ENCODE data around the gene CYP27A1. TPM values are rescaled to one million over a fixed set of nuclear protein-coding genes. Genes with fewer than 3 reads are reported as not detected.

Gene CYP27A1
- total RNA-seq, 3 donors from 2014 or later: 0.14 to 0.26 (median 0.15) TPM

DNA sequence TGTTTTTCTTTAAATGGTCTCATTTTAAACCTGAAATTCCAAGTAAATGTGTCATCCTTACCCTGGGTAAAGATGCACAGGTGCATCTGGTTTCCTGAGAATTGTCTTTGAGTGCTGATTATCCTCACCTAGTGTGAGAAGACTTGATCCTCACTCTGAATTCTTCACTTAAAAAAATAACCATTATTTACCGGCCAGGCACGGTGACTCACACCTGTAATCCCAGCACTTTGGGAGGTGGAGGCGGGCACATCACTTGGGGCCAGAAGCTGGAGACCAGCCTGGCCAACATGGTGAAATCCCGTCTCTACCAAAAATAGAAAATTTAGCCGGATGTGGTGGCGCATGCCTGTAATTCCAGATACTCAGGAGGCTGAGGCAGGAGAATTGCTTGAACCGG is 67.8 kb downstream of the CYP27A1 start:
- ATAC-seq (no peak), DNase-seq (no peak)
- Mint-ChIP-seq H3K4me1 (ENCODE audit: low read depth) (peaks cover 2% of the 10 kb centered on the region), H3K4me3 (no peak overlapping the region), H3K9me3 (no peaks in the 10 kb centered on the region), H3K27me3 (ENCODE audit: low read depth) (peaks cover 37% of the 10 kb centered on the region), H3K36me3 (ENCODE audit: insufficient read depth) (no peaks in the 10 kb centered on the region)

DNA sequence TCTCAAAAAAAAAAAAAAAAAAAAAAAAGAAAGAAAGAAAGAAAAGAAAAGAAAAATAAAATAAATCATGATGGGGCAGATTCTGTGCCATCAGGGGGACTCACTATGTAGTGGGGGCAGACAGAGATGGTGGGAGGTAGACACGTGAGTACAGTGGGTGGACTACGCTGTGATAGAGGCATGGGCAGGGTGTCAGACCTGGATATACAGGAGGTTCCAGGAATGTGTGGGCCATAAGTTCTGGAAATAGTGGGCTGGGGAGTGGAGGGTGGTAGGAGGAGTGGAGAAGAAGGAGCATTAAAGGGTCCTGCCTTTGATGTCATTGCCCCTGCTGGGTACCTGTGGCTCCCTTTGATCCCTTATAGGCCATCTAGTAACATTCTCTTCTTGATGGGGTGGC is 68.8 kb downstream of the CYP27A1 start:
- DNase-seq: no peak
- Mint-ChIP-seq H3K4me1 (ENCODE audit: low read depth) (peaks cover 2% of the 10 kb centered on the region), H3K36me3 (ENCODE audit: insufficient read depth) (no peaks in the 10 kb centered on the region), H3K27me3 (ENCODE audit: low read depth) (peaks cover 46% of the 10 kb centered on the region), H3K4me3 (no peak overlapping the region), H3K9me3 (no peaks in the 10 kb centered on the region)
- no peak for ATAC-seq

DNA sequence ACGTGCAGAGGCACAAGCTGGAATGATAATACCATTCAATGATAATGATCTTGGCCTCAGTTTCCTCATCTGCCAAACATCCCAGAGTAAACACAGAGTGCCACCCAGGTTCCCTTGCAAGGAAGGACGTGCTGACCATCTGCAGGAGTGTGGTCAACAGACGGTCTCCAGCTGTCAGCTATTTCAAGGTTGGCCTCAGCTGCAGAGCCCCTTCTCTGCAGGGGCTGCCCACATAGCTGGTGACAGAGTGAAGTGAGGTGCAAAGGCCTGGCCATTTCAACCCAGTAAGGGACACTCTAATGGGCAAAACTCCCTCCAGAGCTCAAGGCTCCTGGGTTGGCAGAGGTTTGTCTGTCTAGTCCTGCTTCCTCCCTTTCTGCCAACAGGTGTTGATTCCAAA is 69.3 kb downstream of the CYP27A1 start:
- Mint-ChIP-seq H3K36me3 (ENCODE audit: insufficient read depth) (no peaks in the 10 kb centered on the region), H3K27me3 (ENCODE audit: low read depth) (peaks cover 50% of the 10 kb centered on the region), H3K9me3 (no peaks in the 10 kb centered on the region), H3K4me3 (no peak overlapping the region), H3K4me1 (ENCODE audit: low read depth) (peaks cover 2% of the 10 kb centered on the region)
- ATAC-seq (no peak), DNase-seq (no peak)

DNA sequence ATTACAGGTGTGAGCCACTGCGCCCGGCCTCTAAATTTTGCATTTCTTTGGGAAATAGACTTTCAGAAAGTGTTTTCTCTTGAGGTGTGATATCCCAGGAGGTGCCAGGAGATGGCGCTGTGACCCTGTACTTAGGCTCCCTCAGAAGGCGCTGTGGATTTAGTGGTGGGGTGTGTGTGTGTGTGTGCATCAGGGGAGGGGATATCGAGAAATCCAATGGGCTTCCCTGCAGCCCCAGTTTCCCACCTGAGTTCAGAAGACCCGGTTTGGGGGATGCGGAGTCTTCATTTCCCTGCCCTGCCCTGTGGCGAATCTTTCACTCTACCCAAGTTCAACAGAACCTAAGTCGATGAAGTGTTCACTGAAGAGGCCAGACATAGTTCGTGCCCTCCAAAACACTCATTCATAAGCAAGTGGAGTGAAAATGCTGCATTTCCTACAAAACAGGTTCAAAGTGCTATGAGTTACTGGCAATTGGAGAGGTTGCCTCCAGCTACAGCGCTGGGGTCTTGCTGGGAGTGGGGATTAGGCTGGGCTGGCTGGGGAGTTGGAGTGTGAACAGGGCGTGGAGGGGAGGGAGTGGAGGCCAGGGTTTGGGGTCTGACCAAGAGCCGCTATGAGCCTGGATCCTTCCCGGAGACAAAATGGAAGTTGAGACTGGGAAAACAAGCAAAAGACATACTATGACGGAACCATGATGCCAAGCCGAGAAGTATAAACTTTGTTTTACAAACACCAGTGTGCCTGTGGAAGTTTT is 71.1 kb downstream of the CYP27A1 start:
- Mint-ChIP-seq H3K9me3 (no peaks in the 10 kb centered on the region), H3K4me1 (ENCODE audit: low read depth) (no peaks in the 10 kb centered on the region), H3K4me3 (no peak overlapping the region), H3K36me3 (ENCODE audit: insufficient read depth) (no peaks in the 10 kb centered on the region), H3K27me3 (ENCODE audit: low read depth) (peaks cover 66% of the 10 kb centered on the region)
- DNase-seq (peak; percentile 62), ATAC-seq (peak; percentile 58 to 76)

GRCh38 chr2:218853766-218854165 is 71.8 kb downstream of the CYP27A1 start:
- H3K9me3 Mint-ChIP-seq: no peaks in the 10 kb centered on the region
- ATAC-seq: no peak
- DNase-seq: no peak
- H3K27me3 Mint-ChIP-seq (ENCODE audit: low read depth): peaks cover 73% of the 10 kb centered on the region
- no peak overlapping the region for H3K4me3 Mint-ChIP-seq
- no peaks in the 10 kb centered on the region for H3K36me3 Mint-ChIP-seq (ENCODE audit: insufficient read depth)
- no peaks in the 10 kb centered on the region for H3K4me1 Mint-ChIP-seq (ENCODE audit: low read depth)

DNA sequence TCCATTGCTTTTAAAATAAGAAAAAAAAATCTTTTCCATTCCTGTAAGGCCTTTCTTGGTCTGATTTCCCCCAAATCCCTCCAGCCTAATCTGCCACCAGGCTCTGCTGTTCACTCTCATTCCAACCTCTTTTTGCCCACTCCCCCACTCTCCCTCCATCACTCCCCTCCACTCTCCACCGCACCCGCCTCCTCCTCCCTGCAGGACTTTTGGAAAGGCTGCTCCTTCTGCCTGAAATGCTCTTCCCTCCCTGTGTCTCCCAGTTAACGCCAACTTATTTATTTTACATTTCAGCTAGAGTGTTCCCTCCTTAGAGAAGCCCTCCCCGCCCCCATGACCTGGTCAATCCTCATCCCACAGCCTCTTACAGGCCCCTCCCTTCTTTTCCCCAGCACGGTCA is 72.9 kb downstream of the CYP27A1 start:
- Mint-ChIP-seq H3K27me3 (ENCODE audit: low read depth) (peaks cover 76% of the 10 kb centered on the region), H3K9me3 (no peaks in the 10 kb centered on the region), H3K36me3 (ENCODE audit: insufficient read depth) (no peaks in the 10 kb centered on the region), H3K4me1 (ENCODE audit: low read depth) (peaks cover 4% of the 10 kb centered on the region), H3K4me3 (no peak overlapping the region)
- DNase-seq (no peak), ATAC-seq (no peak)

DNA sequence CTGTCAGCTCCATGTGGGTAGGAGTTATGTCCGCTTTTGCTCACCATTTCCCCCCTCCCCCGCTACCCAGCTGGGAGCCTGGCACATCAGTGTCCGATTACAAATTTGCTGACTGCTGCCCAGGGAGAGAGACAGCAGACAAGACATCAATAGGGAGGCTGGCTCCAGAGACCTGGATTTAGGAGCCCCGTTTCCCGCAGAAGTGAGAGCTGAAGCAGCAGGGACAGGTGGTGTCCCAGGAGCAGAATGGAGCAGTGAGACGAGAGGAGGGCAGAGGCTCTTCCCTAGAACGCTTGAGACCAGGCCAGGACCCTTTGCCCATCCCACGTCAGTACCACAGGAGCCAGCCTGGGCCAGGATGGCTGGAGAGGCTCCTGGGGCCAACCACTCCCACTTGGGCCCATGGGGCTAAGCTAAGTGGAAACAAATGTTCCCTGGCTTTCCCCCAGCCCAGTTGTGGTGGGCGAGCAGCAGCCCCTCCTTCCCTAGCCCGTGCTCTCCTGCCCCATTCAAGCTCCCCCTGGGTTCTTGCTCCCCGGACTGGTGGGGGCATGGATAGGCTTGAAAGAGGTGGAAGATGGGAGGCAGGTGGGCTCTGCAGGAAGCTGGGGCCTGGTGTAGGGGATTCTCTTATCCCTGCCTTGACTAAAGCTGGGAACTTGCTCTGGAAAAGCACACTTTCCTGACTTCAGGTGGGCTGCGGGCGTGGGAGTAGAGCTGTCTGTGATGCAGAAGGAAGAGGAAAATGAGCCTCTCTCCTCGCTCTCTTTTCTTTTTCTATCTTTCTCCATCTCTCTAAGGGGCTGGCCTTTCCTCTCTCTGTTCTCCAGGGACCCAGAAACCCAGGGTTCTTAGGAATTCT is 73.6 kb downstream of the CYP27A1 start:
- H3K27me3 Mint-ChIP-seq (ENCODE audit: low read depth): peaks cover 76% of the 10 kb centered on the region

DNA sequence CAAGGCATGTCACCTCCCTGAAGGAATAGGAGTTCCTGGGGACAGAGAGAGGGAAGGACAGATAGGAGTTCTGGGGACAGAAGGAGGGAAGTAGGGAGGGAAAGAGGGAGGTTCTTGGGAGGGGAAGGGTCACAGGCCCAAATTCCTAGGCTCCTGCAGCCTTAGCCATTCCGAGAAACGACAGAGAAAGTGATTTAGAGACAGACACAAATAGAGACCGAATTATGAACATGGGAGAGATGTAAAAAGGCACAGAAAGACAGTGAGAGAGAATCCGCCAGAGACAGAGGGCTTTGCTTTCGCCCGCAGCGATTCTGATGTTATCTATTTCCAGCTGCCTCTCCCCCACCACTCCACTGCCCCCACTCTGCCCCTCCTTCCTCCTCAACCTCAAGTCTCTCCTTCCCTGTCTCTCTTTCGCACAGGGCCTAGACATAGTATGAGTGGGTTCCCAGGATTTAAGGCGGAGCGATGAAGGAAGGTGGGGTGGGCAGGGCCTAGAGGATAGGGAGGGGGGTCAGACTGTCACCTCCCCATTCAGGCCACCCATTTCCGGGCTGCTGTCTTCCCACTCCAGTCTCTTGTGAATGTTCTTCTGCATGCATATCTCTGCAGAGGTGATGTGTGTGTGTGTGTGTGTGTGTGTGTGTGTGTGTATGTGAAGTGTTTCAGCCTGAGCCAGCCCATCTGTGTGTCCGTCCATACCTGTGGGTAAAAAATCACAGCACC is 74.4 kb downstream of the CYP27A1 start:
- ATAC-seq (no peak), DNase-seq (no peak)
- Mint-ChIP-seq H3K4me3 (no peak overlapping the region), H3K27me3 (ENCODE audit: low read depth) (peaks cover 75% of the 10 kb centered on the region), H3K36me3 (ENCODE audit: insufficient read depth) (no peaks in the 10 kb centered on the region), H3K4me1 (ENCODE audit: low read depth) (peaks cover 16% of the 10 kb centered on the region), H3K9me3 (no peaks in the 10 kb centered on the region)

More for the DNA sequence above, 73.6 kb downstream of the CYP27A1 start:
- Mint-ChIP-seq H3K4me1 (ENCODE audit: low read depth) (peaks cover 10% of the 10 kb centered on the region), H3K9me3 (no peaks in the 10 kb centered on the region), H3K36me3 (ENCODE audit: insufficient read depth) (no peaks in the 10 kb centered on the region), H3K4me3 (no peak overlapping the region)
- DNase-seq (no peak), ATAC-seq (no peak)

GRCh38 chr2:218856896-218857243 is 74.9 kb downstream of the CYP27A1 start:
- no peak for DNase-seq
- no peak overlapping the region for H3K4me3 Mint-ChIP-seq
- no peak for ATAC-seq
- peaks cover 16% of the 10 kb centered on the region for H3K4me1 Mint-ChIP-seq (ENCODE audit: low read depth)
- H3K27me3 Mint-ChIP-seq (ENCODE audit: low read depth): peaks cover 80% of the 10 kb centered on the region
- no peaks in the 10 kb centered on the region for H3K9me3 Mint-ChIP-seq
- H3K36me3 Mint-ChIP-seq (ENCODE audit: insufficient read depth): no peaks in the 10 kb centered on the region

DNA sequence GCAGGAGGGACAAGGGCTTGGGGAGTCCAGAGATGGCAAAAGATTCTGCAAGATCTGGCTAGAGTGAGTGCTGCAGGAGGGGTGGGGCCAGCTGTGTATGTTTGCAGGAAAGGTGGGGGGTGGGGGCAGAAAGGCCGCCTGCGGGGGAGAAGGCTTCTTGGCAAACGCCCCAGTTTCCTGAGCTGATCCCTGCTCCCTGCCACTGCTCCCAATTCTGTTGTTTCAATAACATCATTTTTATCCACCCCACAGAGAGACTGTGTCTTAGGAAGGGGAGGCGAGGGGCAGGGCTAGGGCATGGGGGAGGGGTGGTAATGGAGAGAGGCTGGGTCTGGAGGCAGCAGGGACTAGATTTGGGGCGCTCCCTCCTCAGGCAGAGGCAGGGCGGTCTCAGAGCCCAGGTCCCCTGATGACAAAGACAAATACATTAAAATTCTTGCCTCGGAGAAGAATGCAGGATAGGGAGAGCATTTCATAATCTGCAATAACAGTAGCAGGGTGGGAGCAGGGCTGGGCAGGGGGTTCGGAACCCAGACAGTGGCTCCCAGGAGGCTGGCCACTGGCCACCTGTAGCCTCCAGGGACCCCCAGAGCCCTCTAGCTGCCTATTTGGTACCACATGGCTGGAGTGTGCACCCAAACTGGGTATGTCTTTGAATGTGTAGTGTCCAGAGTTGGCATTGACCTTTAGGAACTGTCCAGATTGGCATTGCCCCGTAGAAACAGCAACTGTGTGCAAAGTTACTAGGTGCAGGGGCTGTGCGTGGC is 75.6 kb downstream of the CYP27A1 start:
- Mint-ChIP-seq H3K4me1 (ENCODE audit: low read depth) (peaks cover 16% of the 10 kb centered on the region), H3K36me3 (ENCODE audit: insufficient read depth) (no peaks in the 10 kb centered on the region), H3K27me3 (ENCODE audit: low read depth) (peaks cover 83% of the 10 kb centered on the region), H3K4me3 (no peak overlapping the region), H3K9me3 (no peaks in the 10 kb centered on the region)
- DNase-seq: no peak
- ATAC-seq: no peak

- H3K36me3 Mint-ChIP-seq (ENCODE audit: insufficient read depth): no peaks in the 10 kb centered on the region
- DNase-seq (no peak), ATAC-seq (no peak)
- peaks cover 16% of the 10 kb centered on the region for H3K4me1 Mint-ChIP-seq (ENCODE audit: low read depth)
- H3K9me3 Mint-ChIP-seq: no peaks in the 10 kb centered on the region
- H3K27me3 Mint-ChIP-seq (ENCODE audit: low read depth): peaks cover 84% of the 10 kb centered on the region
- no peak overlapping the region for H3K4me3 Mint-ChIP-seq
Observed at GRCh38 chr2:218858138-218858445, 76.1 kb downstream of the CYP27A1 start.

GRCh38 chr2:218858671-218859555 is 77.0 kb downstream of the CYP27A1 start:
- peaks cover 84% of the 10 kb centered on the region for H3K27me3 Mint-ChIP-seq (ENCODE audit: low read depth)
- ATAC-seq (no peak), DNase-seq (no peak)
- H3K4me1 Mint-ChIP-seq (ENCODE audit: low read depth): peaks cover 16% of the 10 kb centered on the region
- no peaks in the 10 kb centered on the region for H3K9me3 Mint-ChIP-seq
- no peaks in the 10 kb centered on the region for H3K36me3 Mint-ChIP-seq (ENCODE audit: insufficient read depth)
- H3K4me3 Mint-ChIP-seq: peak overlapping the region; percentile 60

DNA sequence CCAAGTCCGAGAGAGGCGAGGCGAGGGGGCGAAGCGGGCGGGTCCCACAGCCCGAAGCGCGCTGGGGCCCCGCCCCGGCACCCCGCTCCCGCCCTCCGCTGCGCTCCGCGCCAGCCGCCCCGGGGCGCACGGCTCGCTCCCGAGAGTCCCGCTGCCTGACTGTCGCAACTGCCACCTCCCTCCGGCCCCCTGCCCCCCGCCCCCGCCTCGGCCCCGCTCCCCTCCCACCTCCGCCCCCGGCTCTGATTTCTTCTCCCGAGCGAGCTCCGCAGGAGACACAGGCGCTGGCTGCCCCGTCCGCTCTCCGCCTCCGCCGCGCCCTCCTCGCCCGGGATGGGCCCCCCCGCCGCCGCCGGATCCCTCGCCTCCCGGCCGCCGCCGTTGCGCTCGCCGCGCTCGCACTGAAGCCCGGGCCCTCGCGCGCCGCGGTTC is 77.6 kb downstream of the CYP27A1 start, which contains the start of gene WNT6:
WNT6 (plus strand) TSS at position 250 of the 432 bp plus-strand sequence. CDS start 233 bp downstream, outside the sequence.
- Mint-ChIP-seq H3K4me3 (peak within 1 kb of the TSS; percentile 60), H3K36me3 (ENCODE audit: insufficient read depth) (no peaks in the 10 kb centered on the region), H3K4me1 (ENCODE audit: low read depth) (peaks cover 16% of the 10 kb centered on the region), H3K9me3 (no peaks in the 10 kb centered on the region), H3K27me3 (ENCODE audit: low read depth) (peaks cover 82% of the 10 kb centered on the region)
- DNase-seq (no peak), ATAC-seq (peak; percentile 47 to 72)
